Measurements from ENCODE around the gene HDAC9.

DNA sequence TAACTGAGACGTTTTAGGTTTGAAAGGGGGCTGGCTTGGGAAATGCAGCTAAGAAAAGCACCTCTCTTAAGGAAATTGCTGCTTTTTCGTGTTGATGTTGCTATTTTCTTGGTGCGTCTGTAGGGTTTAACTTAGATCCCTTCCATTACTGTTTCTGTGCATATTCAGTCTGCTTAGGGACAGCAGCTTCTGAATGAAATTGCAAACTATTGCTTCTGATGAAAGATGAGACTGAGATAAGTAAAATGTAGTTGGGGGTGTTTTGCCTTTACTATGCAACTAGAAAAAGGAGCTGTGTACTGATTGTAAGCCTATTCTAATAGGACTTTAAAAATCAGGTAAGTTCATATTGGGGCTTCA lies 772 bp downstream of the HDAC9 start:
- TF ChIP-seq, protein P1, sequence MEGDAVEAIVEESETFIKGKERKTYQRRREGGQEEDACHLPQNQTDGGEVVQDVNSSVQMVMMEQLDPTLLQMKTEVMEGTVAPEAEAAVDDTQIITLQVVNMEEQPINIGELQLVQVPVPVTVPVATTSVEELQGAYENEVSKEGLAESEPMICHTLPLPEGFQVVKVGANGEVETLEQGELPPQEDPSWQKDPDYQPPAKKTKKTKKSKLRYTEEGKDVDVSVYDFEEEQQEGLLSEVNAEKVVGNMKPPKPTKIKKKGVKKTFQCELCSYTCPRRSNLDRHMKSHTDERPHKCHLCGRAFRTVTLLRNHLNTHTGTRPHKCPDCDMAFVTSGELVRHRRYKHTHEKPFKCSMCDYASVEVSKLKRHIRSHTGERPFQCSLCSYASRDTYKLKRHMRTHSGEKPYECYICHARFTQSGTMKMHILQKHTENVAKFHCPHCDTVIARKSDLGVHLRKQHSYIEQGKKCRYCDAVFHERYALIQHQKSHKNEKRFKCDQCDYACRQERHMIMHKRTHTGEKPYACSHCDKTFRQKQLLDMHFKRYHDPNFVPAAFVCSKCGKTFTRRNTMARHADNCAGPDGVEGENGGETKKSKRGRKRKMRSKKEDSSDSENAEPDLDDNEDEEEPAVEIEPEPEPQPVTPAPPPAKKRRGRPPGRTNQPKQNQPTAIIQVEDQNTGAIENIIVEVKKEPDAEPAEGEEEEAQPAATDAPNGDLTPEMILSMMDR (IDR thresholded peaks at IDR 0.05) = no peak
- no peak for TF ChIP-seq ZFX (IDR thresholded peaks at IDR 0.05; ENCODE audit: borderline replicate concordance)

Data from 22Rv1 (cell line).